HK-2 (cell line): ENCODE data around the gene TUSC1.
"Not testable (repeated sequence)": the region's sequence is repeated elsewhere in the genome, so short reads cannot be mapped to it uniquely, and the experiment has no call there.

Source experiments
- DNase-seq: peaks from one replicate; pipeline ENCODE4 v3.0.0-alpha.2; 2018; ENCODE audit not compliant: unreplicated experiment

TUSC1 gene

DNA sequence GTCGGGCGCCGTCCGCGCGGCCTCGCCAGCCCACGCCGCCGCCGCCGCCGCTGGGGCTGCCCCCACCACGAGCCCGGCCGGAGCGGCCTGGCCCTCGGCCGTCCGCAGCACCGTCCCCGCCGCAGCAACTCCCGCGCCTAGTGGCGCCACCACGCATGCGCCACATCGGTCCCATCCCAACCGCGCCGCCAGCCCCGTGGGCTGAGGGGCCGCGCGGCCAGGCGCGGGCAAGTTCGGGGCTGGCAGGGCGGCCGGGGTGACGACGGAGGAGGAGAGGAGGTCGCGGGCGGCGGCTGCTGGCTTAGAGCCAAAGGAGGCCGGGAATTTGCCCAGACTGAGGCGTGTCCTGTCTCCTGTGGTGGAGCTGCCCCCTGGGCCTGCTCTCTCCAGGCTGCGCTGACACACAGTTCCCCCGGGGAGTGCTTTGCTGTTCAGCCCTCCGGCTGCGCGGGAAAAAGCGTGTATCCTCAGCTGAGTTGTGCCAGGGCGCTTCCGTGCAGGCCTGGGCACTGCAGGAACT lies at the start of gene TUSC1:
TUSC1 (minus strand) TSS at position 298 of the 520 bp plus-strand sequence; CDS start at position 166, 132 bp downstream.
- peak; percentile 89 for DNase-seq

DNA sequence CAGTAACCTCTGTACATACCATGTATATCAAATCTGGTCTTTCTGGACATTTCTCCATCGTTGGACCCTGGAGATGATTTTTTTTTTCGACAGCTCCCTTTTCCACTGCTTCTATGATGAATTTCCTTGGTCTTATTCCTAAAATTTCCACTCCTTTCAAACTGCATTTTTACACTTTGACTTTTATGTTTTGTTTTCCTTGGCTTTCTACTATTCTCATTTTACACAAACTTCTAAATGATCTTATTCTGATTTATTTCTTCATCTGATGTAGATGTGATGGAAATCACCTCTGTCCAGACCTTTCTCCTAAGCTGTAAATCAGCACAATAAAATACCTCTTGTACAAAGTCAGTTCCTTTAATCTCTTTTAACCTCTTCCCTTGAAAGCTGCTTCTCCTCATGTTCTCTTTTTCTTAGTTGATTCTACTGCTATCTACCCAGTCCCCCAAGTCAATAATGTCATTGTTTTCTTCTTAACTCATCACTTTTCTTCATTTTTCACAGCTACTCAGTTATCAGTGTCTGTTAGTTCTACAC lies 48.7 kb upstream of the TUSC1 start:
- DNase-seq = no peak

DNA sequence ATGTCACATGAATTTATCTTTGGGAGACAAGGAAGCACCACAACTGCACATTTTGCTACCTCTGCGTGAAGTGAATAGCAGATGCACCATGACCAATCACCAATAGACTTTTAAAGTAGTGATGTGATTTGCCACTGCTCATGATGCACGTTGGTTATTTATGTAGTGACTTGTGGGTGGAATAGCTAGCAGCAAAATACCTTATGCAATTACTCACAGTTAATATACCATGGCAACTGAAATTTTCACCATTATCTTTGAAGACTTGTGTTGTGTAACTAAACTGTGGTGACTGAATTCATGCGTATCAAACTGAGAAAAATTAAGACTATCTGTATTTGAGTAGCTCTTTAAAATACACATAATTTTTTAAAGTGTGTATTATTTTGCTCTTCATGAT lies 46.2 kb upstream of the TUSC1 start:
- no peak for DNase-seq

DNA sequence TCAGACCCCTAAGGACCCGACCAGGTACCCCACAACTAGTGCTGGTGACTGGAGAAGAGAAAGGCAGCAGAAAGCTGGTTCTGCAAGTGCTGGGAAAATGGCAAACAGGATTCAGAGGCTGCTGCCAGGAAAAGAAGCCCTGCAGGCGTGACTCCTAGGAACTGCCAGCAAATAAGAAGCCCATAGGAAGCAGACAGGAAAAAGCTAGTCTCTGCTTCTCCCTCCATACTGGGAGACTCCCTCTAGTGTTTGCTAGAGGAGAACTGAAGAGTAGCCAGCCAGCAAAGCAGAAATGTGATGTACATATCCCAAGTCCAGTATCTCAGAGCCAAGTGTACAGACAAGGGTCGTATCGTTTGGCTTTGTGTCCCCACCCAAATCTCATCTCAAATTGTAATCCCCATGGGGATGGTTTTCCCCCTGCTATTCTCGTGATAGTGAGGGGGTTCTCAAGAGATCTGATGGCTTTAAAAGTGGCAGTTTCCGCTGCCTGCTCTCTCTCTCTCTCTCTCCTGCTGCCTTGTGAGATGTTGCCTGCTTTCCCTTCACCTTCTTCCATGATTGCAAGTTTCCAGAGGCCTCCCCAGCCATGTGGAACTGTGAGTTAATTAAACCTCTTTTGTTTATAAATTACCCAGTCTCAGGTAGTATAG lies 38.1 kb upstream of the TUSC1 start:
- DNase-seq = peak; percentile 6

- no peak for DNase-seq
Measured at GRCh38 chr9:25709941-25710340, 31.7 kb upstream of the TUSC1 start.

DNA sequence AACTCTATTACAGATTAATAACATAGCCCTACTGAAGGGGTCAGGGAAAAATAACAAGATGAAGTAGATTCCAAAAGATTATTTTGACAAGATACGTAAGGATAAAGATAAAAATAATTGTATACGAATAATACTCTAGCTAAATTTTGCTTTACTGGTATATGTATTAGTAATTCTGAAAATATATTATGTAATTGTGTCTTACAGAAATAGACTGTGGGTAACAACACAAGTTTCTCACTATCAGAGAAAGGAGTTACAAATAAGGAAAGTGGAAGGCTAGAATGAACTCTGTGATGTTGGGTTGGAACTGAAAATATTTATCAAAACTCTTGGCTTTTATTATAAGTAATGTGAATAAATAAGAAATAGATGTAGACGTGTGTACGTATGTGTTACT lies 26.6 kb upstream of the TUSC1 start:
- no peak for DNase-seq

- no peak for DNase-seq
Measured at GRCh38 chr9:25703701-25704357, 25.6 kb upstream of the TUSC1 start.

DNA sequence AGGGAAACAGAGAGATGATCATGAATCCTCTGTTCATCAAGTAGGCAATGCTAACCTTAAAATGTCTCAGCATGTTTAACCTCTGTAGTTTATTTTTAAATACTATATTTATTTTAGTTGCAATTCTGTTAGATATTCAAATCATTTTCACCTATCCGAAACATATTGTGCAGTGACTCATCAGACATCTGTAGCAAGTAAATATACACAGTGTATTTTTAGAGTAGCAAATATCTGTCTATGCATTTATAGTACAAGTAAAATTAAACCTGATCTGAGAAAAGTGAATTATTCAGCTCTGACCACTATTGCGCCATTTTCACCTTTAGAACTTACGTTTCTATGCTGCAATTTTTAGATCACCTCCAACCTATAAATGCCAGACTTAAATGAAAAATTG lies 24.3 kb upstream of the TUSC1 start:
- DNase-seq = no peak

DNA sequence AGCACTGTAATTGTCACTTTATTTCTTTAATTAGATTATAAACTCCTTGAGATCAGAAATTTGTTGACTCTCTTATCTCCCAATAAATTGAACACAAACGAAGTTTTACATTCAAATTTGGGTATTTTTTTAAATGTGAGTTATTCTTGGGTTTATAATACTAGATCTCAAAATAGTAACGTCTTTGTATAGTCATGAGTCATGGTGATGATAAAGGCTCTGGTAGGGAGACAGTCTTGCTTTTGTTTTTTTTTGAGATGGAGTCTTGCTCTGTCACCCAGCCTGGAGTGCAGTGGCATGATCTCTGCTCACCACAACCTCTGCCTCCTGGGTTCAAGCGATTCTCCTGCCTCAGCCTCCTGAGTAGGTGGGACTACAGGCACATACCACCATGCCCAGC lies 22.7 kb upstream of the TUSC1 start:
- not testable (repeated sequence) for DNase-seq

DNA sequence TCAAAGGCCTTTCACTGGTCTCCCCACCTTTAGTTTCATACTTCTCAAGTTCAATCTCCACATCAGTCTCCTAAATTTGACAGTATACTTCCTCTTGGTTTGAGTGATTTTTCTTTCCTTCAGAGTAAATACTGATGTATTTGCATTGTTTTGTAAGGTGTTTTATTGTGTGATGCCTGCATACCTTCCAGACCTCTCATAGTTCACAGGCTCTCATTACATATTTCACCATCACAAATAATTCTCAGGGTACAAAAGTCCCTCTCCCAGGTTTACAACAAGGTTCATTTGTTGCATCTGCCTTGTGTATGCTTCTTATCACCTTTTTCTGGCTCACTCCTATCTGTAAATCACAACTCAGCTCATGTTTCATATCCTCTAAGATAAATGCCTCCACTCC lies 22.2 kb upstream of the TUSC1 start:
- DNase-seq = no peak

DNA sequence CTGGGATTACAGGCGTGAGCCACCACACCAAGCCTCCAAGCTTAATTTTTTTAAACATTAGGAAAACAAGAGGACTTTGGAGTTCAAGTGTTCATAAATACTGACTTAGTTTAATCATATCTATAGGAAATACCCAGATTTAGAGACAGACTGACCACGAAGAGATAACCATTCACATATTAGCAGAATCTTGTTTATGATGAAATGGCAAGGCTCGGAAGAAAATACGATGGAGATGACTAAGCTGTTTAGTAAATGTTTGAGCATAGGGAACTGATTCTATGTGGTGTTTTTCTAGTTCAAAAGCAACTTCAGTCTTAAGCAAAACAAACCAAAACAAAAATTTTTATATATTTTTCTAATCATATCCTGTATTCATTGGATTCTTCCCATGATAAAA lies 13.5 kb upstream of the TUSC1 start:
- no peak for DNase-seq

GRCh38 chr9:25684321-25684720 lies 6.1 kb upstream of the TUSC1 start:
- no peak for DNase-seq

- DNase-seq = no peak
Measured at GRCh38 chr9:25681266-25681665, 3.0 kb upstream of the TUSC1 start.

DNA sequence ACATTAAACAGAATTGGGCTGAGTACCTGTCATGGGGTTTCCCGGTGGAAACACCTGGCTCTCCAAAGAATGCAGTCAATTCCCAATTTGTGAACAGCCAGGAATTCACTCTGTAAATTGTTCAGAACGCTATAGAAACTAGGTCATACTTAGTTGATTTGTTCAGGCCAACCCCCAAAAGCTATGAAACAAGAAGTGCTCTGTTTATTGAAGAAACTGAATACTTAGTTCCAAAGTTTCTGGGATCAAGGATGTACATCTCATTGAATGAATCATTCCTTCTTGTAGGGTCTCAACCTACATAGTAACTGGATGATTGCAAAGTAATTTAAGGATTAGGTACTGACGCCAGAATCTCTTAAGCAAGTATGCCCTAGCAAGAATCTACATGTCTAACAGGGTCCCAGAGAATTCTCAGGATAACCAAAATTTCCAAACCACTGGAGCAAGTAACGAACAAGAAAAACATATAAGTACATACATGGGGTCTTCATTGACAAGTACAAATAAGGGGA lies 659 bp upstream of the TUSC1 start:
- DNase-seq = no peak

DNA sequence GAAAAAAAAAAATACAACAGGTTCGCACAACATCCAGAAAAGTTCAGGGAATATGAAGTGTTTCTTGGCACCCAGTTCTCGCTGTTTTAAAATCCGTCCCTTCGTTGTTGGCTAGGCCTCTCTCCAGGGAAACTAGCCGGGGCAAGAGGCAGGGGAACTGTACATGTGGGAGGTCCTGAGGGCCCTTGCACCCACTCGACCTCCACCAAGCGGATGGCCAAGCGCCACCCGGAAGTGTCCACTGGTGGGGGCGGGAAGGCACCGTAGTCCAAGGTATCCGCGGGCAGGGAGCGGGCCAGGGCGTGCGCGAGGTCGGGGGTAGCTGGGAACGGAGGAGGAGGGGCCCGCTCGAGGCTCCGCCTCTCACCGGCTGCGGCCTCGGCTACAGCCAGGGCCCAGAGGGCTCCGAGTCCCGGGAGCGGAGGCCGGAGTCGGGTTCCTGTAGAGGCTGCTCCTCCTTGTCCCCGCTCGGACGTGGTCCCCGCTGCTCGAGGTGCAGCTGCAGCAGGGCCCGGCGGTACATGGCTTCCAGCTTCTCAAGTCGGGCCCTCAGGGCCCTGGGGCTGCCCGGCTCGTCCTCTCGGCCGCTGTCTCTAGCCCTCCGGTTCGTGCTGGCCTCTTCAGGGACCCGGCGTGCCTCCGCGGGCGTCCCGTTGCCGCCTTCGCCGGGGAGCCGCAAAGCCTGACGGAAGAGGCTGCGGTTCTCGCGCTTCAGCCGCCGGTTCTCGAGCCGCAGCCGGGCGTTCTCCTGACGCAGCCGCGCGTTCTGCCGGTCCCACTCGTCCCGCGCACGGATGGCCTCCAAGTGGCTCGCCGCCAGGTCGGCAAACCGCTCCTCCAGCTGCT lies 720 bp downstream of the TUSC1 start:
- peak; percentile 89 for DNase-seq

GRCh38 chr9:25675858-25676257 lies 2.4 kb downstream of the TUSC1 start:
- DNase-seq = not testable (repeated sequence)

GRCh38 chr9:25658571-25658970 lies 19.7 kb downstream of the TUSC1 start:
- no peak for DNase-seq

DNA sequence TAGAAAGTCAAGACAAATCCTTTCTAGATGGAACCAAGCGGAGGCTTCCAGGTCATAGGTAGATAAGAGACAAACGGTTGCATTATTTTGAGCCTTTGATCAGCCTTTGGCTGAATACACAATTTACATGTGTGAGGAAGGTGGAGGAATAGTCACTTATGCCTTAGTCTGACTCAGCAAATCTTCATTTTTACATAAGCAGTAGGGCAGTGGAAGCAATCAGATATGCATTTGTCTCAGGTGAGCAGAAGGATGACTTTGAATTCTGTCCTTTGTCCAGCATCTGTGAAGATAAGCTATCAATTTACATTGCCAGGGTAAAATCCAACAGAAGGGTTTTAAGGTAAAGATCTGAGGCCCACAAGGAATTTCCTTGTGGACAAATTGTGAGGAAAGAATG lies 23.8 kb downstream of the TUSC1 start:
- DNase-seq = no peak

DNA sequence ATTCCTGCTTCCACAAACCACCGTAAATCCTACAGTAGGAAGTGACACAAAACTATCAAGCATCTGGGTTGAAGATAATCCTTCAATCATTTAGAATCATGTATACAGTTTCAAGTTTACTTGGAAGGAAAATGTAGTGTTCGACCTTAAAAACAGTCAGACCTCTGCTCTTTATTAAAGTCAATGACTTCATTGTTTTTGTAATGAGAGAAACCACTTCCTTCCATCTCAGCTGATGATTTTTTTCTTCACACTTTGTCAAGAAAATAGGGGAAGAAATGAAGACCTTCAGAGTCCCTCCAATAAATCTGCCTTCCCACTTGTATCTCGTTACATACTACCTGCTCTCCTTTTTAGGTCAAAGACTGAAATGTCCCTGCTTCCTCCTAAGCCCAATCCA lies 30.1 kb downstream of the TUSC1 start:
- no peak for DNase-seq

DNA sequence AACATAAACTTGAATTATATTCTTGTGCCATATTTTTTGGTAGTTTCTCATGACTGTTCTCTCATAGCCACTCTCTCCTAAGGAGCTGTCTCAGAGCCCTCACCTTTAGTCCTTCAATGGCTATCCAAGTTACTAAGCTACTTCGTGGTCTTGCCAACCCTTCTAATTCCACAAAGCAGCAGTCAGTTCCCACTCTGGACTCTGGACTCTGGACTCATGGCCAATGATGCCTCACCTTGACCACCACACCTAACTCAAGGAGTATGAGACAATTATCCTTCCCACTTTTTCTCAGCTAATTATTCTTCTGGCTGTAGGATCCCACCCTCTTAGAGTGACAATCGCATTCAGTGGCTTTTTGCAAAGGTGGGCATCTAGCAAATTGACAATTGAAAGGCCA lies 42.2 kb downstream of the TUSC1 start:
- no peak for DNase-seq

- DNase-seq = no peak
Measured at GRCh38 chr9:25629231-25629630, 49.0 kb downstream of the TUSC1 start.
